ENCODE data around the gene CD8B. TPM values are rescaled to one million over a fixed set of nuclear protein-coding genes. Genes with fewer than 3 reads are reported as not detected.
"Not testable (repeated sequence)": the region's sequence is repeated elsewhere in the genome, so short reads cannot be mapped to it uniquely, and the experiment has no call there.

The CD8B gene
- total and polyA plus RNA-seq, 2 of the 8 experiments (the other 6 are each of a cell fraction or from before 2014, with no cell fraction given): 0.35 to 0.63 TPM

- H3K14ac ChIP-seq (ENCODE audit: insufficient read length); POLR2A ChIA-PET (ENCODE audit: partially characterized antibody); H3K79me2 ChIP-seq (ENCODE audit: control insufficient read depth in 1 of 2, insufficient read depth in 2 of 2, low read length in 2 of 2); H3K27ac ChIP-seq (ENCODE audit: low read depth, low read length); H2BK120ac ChIP-seq (replicated peaks; ENCODE audit: low read depth, low read length); FAIRE-seq; H3K23ac ChIP-seq (ENCODE audit: insufficient read length); H3K23me2 ChIP-seq (ENCODE audit: low read depth, low read length); H3K9me3 ChIP-seq (ENCODE audit: insufficient read depth in 2 of 2, low read depth in 1 of 2, low read length in 1 of 2); H3K56ac ChIP-seq (replicated peaks; ENCODE audit: insufficient read length, low read depth, low read length); H2BK15ac ChIP-seq (ENCODE audit: low read length); CTCF ChIA-PET (ENCODE audit: partially characterized antibody); H4K5ac ChIP-seq (ENCODE audit: insufficient read length, low read depth, low read length); H4K8ac ChIP-seq (ENCODE audit: extremely low read depth, insufficient read depth, low read length); H3K9ac ChIP-seq (replicated peaks in 1 of 4; ENCODE audit: extremely low read depth in 1 of 4, low read depth in 3 of 4, low read length in 3 of 4); H3K36me3 ChIP-seq (ENCODE audit: control insufficient read depth in 2 of 4, insufficient read depth in 4 of 4, low read length in 3 of 4); H3K79me1 ChIP-seq (ENCODE audit: low read depth, low read length); H3K4me3 ChIP-seq (ENCODE audit: extremely low read depth in 1 of 4, insufficient read depth in 2 of 4, low read depth in 3 of 4, low read length in 4 of 4); H3K4me2 ChIP-seq (ENCODE audit: insufficient read depth in 1 of 2, low read depth in 2 of 2, low read length in 2 of 2); H3K27me3 ChIP-seq (replicated peaks in 1 of 4; ENCODE audit: control insufficient read depth in 3 of 4, extremely low read depth in 1 of 4, insufficient read depth in 3 of 4, low read length in 3 of 4); H2AFZ ChIP-seq (ENCODE audit: low read length); H4K20me1 ChIP-seq (replicated peaks in 1 of 2; ENCODE audit: control insufficient read depth in 1 of 2, insufficient read depth in 2 of 2, low read length in 2 of 2); H3K18ac ChIP-seq (ENCODE audit: extremely low read depth, low read length); H3K4ac ChIP-seq (replicated peaks; ENCODE audit: insufficient read length, low read depth, low read length); H2BK12ac ChIP-seq (ENCODE audit: low read depth, low read length); H2AK5ac ChIP-seq (ENCODE audit: low read depth, low read length); H4K91ac ChIP-seq (replicated peaks; ENCODE audit: insufficient read length, low read length); H2BK5ac ChIP-seq (ENCODE audit: low read depth, low read length); H3K4me1 ChIP-seq (replicated peaks in 1 of 4; ENCODE audit: control insufficient read depth in 3 of 4, insufficient read depth in 4 of 4, low read length in 3 of 4): not testable (repeated sequence)
- peak overlapping the region; percentile 32; the same call in 1 of the 2 replicates for H2BK20ac ChIP-seq (ENCODE audit: low read length)
- peak; percentile 44; the same call in 1 of the 2 replicates for TF ChIP-seq MAX (IDR thresholded peaks at IDR 0.05)
- WGBS, 2 experiments (ENCODE audit: extremely low coverage in 1 of 2, insufficient coverage in 1 of 2, insufficient read length in 1 of 2, insufficient replicate concordance in 2 of 2, low coverage in 1 of 2, low lambda C conversion rate in 2 of 2, missing lambda C conversion rate in 1 of 2): 82% methylated on average over 4 of the region's 7 CpGs; no CpG with 5 or more reads in 1 of the 2 experiments
- DNase-seq (ENCODE audit: low read depth in 1 of 2, low spot score in 2 of 2): peak in 1 of 2 experiments; percentile 48
These were observed 22.2 kb downstream of the CD8B start for GRCh38 chr2:86839455-86839854.

DNA sequence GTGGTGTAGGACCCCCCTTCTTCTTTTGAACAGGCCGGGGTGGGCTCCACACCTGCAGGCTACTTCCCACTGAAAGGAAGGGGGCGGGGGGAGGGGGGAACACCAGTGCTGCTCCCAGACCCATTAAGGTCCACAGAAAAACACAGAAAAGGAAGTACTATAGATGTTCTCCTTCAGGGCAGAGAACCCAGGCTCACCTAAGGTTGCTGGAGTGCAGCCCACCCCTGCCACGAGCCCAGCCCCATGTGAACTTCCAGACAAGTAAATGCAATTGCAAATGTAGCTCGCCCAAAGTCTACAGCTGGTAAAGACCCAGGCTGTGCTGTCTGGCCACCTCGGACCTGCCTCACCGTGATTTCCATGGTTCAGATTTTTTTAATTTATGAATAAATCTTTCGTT lies 24.0 kb downstream of the CD8B start:
- H4K8ac ChIP-seq (ENCODE audit: extremely low read depth, insufficient read depth, low read length); POLR2A ChIA-PET (ENCODE audit: partially characterized antibody); H3K27ac ChIP-seq (ENCODE audit: low read depth, low read length); H3K4me1 ChIP-seq (replicated peaks in 1 of 4; ENCODE audit: control insufficient read depth in 3 of 4, insufficient read depth in 4 of 4, low read length in 3 of 4); H3K36me3 ChIP-seq (ENCODE audit: control insufficient read depth in 2 of 4, insufficient read depth in 4 of 4, low read length in 3 of 4); H4K91ac ChIP-seq (replicated peaks; ENCODE audit: insufficient read length, low read length); H4K5ac ChIP-seq (ENCODE audit: insufficient read length, low read depth, low read length); H3K9me3 ChIP-seq (ENCODE audit: insufficient read depth in 2 of 2, low read depth in 1 of 2, low read length in 1 of 2); H2BK20ac ChIP-seq (ENCODE audit: low read length); H3K4me3 ChIP-seq (ENCODE audit: extremely low read depth in 1 of 4, insufficient read depth in 2 of 4, low read depth in 3 of 4, low read length in 4 of 4); H2BK5ac ChIP-seq (ENCODE audit: low read depth, low read length); H3K79me1 ChIP-seq (ENCODE audit: low read depth, low read length); H3K4ac ChIP-seq (replicated peaks; ENCODE audit: insufficient read length, low read depth, low read length); H3K27me3 ChIP-seq (replicated peaks in 1 of 4; ENCODE audit: control insufficient read depth in 3 of 4, extremely low read depth in 1 of 4, insufficient read depth in 3 of 4, low read length in 3 of 4); H3K23me2 ChIP-seq (ENCODE audit: low read depth, low read length); H2AFZ ChIP-seq (ENCODE audit: low read length); H3K4me2 ChIP-seq (ENCODE audit: insufficient read depth in 1 of 2, low read depth in 2 of 2, low read length in 2 of 2); H2BK120ac ChIP-seq (replicated peaks; ENCODE audit: low read depth, low read length); H3K18ac ChIP-seq (ENCODE audit: extremely low read depth, low read length); H3K56ac ChIP-seq (replicated peaks; ENCODE audit: insufficient read length, low read depth, low read length); H3K9ac ChIP-seq (replicated peaks in 1 of 4; ENCODE audit: extremely low read depth in 1 of 4, low read depth in 3 of 4, low read length in 3 of 4); CTCF ChIA-PET (ENCODE audit: partially characterized antibody); H4K20me1 ChIP-seq (replicated peaks in 1 of 2; ENCODE audit: control insufficient read depth in 1 of 2, insufficient read depth in 2 of 2, low read length in 2 of 2); H3K23ac ChIP-seq (ENCODE audit: insufficient read length); DNase-seq (ENCODE audit: low read depth in 1 of 2, low spot score in 2 of 2); FAIRE-seq; H3K14ac ChIP-seq (ENCODE audit: insufficient read length); H2AK5ac ChIP-seq (ENCODE audit: low read depth, low read length); H3K79me2 ChIP-seq (ENCODE audit: control insufficient read depth in 1 of 2, insufficient read depth in 2 of 2, low read length in 2 of 2); H2BK12ac ChIP-seq (ENCODE audit: low read depth, low read length); H2BK15ac ChIP-seq (ENCODE audit: low read length): not testable (repeated sequence)
- 85% methylated on average over 4 of the region's 7 CpGs; no CpG with 5 or more reads in 1 of the 2 experiments for WGBS, 2 experiments (ENCODE audit: extremely low coverage in 1 of 2, insufficient coverage in 1 of 2, insufficient read length in 1 of 2, insufficient replicate concordance in 2 of 2, low coverage in 1 of 2, low lambda C conversion rate in 2 of 2, missing lambda C conversion rate in 1 of 2)

Measured in H1 (cell line).